Tibial nerve (tissue), 4 donors: Measurements from ENCODE around the gene FILIP1. TPM values are rescaled to one million over a fixed set of nuclear protein-coding genes. Genes with fewer than 3 reads are reported as not detected.
A peak's percentile ranks its signal among the peaks of the same experiment; 100 is the strongest.

Experiments used
- DNase-seq, 2 donors: peaks; one replicate each; pipeline ENCODE4 v3.0.0-alpha.2; 2019; ENCODE audit warnings: low spot score in 2 of 2
- H3K27ac ChIP-seq, 4 donors: fragments of 200-600 bp; sonication (generic) in 3 of 4; one replicate each; pipeline ENCODE4 v1.5.1; 2017 to 2019; ENCODE audit warnings: mild to moderate bottlenecking in 1 of 4
- H3K27me3 ChIP-seq, 2 donors: fragments of 200-600 bp; sonication (generic) in 1 of 2; one replicate each; pipeline versions ENCODE4 v1.5.1 to v1.6.0; 2017 to 2019
- H3K36me3 ChIP-seq, 3 donors: fragments of 200-600 bp; sonication (generic); one replicate each; pipeline ENCODE4 v1.5.1; 2018 to 2019
- H3K4me1 ChIP-seq, 4 donors: fragments of 200-600 bp; sonication (generic) in 3 of 4; one replicate each; pipeline ENCODE4 v1.5.1; 2017 to 2019
- H3K4me3 ChIP-seq, 4 donors: fragments of 200-600 bp; sonication (generic) in 3 of 4; one replicate each; pipeline ENCODE4 v1.5.1; 2017 to 2019; ENCODE audit warnings: mild to moderate bottlenecking in 1 of 4, moderate library complexity in 1 of 4
- H3K9me3 ChIP-seq, 4 donors: fragments of 200-600 bp; sonication (generic) in 3 of 4; one replicate each; pipeline ENCODE4 v1.5.1; 2017 to 2019
- CTCF ChIP-seq, 5 experiments: fragments of 200-600 bp in 3 of 5; fragments of 450-650 bp in 2 of 5; sonication (generic) in 3 of 5; IDR thresholded peaks; one replicate each; pipeline ENCODE4 v1.5.1; 2016 to 2019; ENCODE audit warnings: antibody characterized with exemption in 5 of 5, mild to moderate bottlenecking in 3 of 5, moderate library complexity in 2 of 5
- EP300 ChIP-seq, 2 donors: sonication (generic); formaldehyde crosslinking; IDR thresholded peaks; one replicate each; pipeline ENCODE4 v1.6.1; 2017; ENCODE audit warnings: antibody characterized with exemption in 2 of 2, mild to moderate bottlenecking in 1 of 2
- POLR2A ChIP-seq, 2 donors: fragments of 450-650 bp; IDR thresholded peaks; one replicate each; pipeline ENCODE4 v1.6.1; 2017; ENCODE audit warnings: antibody characterized with exemption in 2 of 2, mild to moderate bottlenecking in 2 of 2, moderate library complexity in 2 of 2
- WGBS, 2 donors: methylation state at CpG; one replicate each; pipeline ENCODE4 v1.1.5; 2018; 5-methylcytosine and 5-hydroxymethylcytosine counted together
- total RNA-seq, 4 donors: library from RNA; depleted of rRNA; stranded (reverse); fragments of >200 nt; gene quantifications; one replicate each; pipeline ENCODE4 v1.1.0, GENCODE V29; 2016

Gene FILIP1
- total RNA-seq, 4 donors from 2014 or later: 6.0 to 16.3 (median 13.3) TPM

DNA sequence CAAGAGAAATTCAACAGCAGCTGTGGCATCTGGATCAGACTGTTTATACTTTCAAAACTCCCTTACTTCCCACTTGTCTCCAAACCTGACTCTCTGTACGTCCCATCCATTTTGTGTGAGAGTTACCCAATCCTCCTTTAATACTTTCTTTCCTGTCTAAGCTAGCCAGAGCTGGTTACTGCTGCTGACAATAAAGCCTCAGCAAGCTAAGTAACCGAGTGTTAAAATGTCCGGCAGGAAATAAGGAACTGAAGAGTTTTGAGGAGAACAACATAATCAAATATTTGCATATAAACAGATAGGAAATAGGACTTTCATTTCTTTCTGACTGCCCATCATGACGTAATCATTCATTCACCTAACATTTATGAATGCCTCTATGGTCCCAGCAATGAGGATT is 220.6 kb downstream of the FILIP1 start:
- WGBS, 2 donors: 76 to 80% methylated on average over 4 of the region's 4 CpGs
- TF ChIP-seq CTCF (IDR thresholded peaks at IDR 0.05) (no peak), POLR2A (IDR thresholded peaks at IDR 0.05) (no peak)
- H3K4me1 ChIP-seq: peaks cover 0 to 60% (median 5%) of the 10 kb centered on the region in 4 donors
- no peak overlapping the region for H3K4me3 ChIP-seq
- no peaks in the 10 kb centered on the region for H3K9me3 ChIP-seq
- no peak overlapping the region for H3K27ac ChIP-seq
- H3K27me3 ChIP-seq: no peaks in the 10 kb centered on the region
- DNase-seq: no peak
- peaks cover 0 to 4% (median 3%) of the 10 kb centered on the region in 3 donors for H3K36me3 ChIP-seq

DNA sequence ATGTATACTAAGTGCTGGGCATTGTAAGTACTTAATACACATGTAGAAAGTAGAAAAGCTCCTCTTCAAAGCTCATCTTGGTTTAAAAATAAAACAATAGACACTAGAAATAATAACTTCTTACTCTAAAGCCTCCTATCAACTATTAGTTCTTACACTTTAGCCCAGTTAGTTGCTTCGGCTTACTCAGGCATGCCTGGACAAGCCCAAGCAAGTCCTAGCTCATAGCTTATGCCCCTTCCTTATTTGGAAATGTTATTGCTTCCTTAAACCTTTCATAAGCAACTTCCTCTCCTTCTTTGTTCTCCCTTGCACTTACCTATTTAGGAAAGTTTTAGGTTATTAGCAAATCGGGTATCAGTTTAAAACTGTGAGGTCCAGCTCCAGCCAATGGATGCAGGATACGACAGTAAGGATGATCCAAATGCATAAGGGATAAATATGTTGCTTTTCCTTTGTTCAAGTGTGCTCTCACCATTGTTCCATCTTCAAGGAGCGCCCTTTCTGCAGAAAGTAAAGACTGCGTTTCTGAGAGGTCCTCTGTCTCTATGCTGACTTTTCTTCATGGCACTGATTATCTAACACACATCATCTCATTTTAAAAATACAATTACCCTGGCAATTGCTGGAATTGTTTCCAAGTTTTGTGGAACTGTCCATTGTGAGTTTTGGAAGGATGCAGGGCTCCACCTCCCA is 221.3 kb downstream of the FILIP1 start:
- H3K36me3 ChIP-seq: peaks cover 0 to 4% (median 3%) of the 10 kb centered on the region in 3 donors
- peaks cover 0 to 60% (median 11%) of the 10 kb centered on the region in 4 donors for H3K4me1 ChIP-seq
- TF ChIP-seq CTCF (IDR thresholded peaks at IDR 0.05): no peak
- no peak for TF ChIP-seq POLR2A (IDR thresholded peaks at IDR 0.05)
- TF ChIP-seq EP300 (IDR thresholded peaks at IDR 0.05): no peak
- no peak overlapping the region for H3K4me3 ChIP-seq
- H3K27me3 ChIP-seq: no peaks in the 10 kb centered on the region
- DNase-seq: no peak
- no peaks in the 10 kb centered on the region for H3K9me3 ChIP-seq
- 89 to 93% methylated on average over 5 of the region's 5 CpGs for WGBS, 2 donors
- H3K27ac ChIP-seq: peak overlapping the region in 2 of 4 donors; percentile 23 to 38

GRCh38 chr6:75268988-75269354 is 224.6 kb downstream of the FILIP1 start:
- Histone ChIP-seq H3K4me3 (no peak overlapping the region), H3K9me3 (no peaks in the 10 kb centered on the region), H3K27ac (no peak overlapping the region), H3K36me3 (peaks cover 0 to 14% (median 5%) of the 10 kb centered on the region in 3 donors), H3K4me1 (peaks cover 0 to 47% (median 9%) of the 10 kb centered on the region in 4 donors), H3K27me3 (no peaks in the 10 kb centered on the region)
- TF ChIP-seq CTCF (IDR thresholded peaks at IDR 0.05): no peak
- no peak for TF ChIP-seq EP300 (IDR thresholded peaks at IDR 0.05)
- no peak for TF ChIP-seq POLR2A (IDR thresholded peaks at IDR 0.05)
- WGBS, 2 donors: 89 to 91% methylated on average over 4 of the region's 4 CpGs
- no peak for DNase-seq

DNA sequence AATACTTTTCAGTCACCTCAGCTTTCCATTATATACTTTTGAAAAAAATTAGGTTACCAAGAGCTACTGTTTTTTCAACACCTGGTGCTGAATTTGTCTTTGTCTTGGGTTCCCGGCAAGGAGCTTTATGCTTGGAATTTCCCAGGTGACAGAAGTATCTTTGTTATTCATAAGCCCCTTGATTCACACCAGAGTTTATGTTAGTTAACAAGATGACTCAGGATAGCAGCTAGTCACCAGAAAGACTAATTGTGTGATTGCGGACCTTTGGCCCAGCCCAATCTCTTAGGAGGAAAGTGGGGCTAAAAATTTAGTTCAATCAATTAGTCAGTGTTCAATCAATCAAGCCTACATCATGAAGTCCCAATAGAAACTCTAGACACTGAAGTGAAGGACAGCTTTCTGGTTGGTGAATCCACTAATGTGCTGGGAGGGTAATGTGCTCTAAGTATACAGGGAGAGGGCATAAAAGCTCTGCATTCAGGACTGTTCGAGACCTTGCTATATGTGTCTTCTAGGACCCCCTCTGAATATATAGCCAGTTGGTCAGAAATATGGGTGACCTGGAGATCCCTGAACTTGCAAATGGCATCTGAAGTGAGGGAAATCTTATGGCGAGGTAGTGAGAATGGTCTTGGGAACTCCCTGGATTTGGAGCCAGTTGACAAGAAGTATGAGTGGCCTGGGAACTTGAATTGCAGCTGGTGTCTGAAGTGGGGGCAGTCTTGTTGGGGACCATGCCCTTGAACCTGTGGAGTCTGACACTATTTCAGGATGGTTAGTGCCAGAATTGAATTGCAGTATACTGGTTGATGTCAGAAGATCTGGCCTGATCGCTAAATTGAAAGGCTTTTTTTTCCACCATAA is 225.2 kb downstream of the FILIP1 start:
- 71 to 81% methylated on average over 5 of the region's 5 CpGs for WGBS, 2 donors
- no peaks in the 10 kb centered on the region for H3K27me3 ChIP-seq
- peak overlapping the region in 2 of 4 donors; percentile 6 to 30 for H3K27ac ChIP-seq
- peaks cover 0 to 19% (median 4%) of the 10 kb centered on the region in 3 donors for H3K36me3 ChIP-seq
- DNase-seq: no peak
- TF ChIP-seq POLR2A (IDR thresholded peaks at IDR 0.05): no peak
- TF ChIP-seq CTCF (IDR thresholded peaks at IDR 0.05): no peak
- TF ChIP-seq EP300 (IDR thresholded peaks at IDR 0.05): no peak
- H3K4me3 ChIP-seq: no peak overlapping the region
- H3K4me1 ChIP-seq: peaks cover 0 to 47% (median 9%) of the 10 kb centered on the region in 4 donors
- no peaks in the 10 kb centered on the region for H3K9me3 ChIP-seq

GRCh38 chr6:75267461-75267860 is 226.1 kb downstream of the FILIP1 start:
- TF ChIP-seq EP300 (IDR thresholded peaks at IDR 0.05) (no peak), CTCF (IDR thresholded peaks at IDR 0.05) (no peak), POLR2A (IDR thresholded peaks at IDR 0.05) (no peak)
- no peak overlapping the region for H3K4me3 ChIP-seq
- no peak for DNase-seq
- peak overlapping the region in 2 of 4 donors; percentile 6 to 30 for H3K27ac ChIP-seq
- peaks cover 0 to 26% (median 4%) of the 10 kb centered on the region in 3 donors for H3K36me3 ChIP-seq
- 33 to 50% methylated on average over 4 of the region's 4 CpGs for WGBS, 2 donors
- H3K27me3 ChIP-seq: no peaks in the 10 kb centered on the region
- no peaks in the 10 kb centered on the region for H3K9me3 ChIP-seq
- peaks cover 0 to 46% (median 9%) of the 10 kb centered on the region in 4 donors for H3K4me1 ChIP-seq
